Keratinocyte (primary cell): ENCODE data around the gene SMU1. TPM values are rescaled to one million over a fixed set of nuclear protein-coding genes. Genes with fewer than 3 reads are reported as not detected.

Experiments used
- DNase-seq: peaks from one replicate; pipeline ENCODE4 v3.0.0-alpha.2; 2011; ENCODE audit warnings: low read depth, missing footprints, low spot score
- FAIRE-seq: peaks from 2 replicates; lab custom pipeline; 2011; peaks lifted over from hg19 to GRCh38; lab: Jason Lieb, UNC
- H2AFZ ChIP-seq: 2 replicates; pipeline ENCODE4 v1.6.0; 2012; ENCODE audit warnings: low read length, control low read depth, inconsistent platforms; ENCODE audit not compliant: control insufficient read depth
- H3K27ac ChIP-seq: 2 replicates; pipeline ENCODE4 v1.5.1; 2011; ENCODE audit warnings: low read length; ENCODE audit not compliant: control insufficient read depth, insufficient read depth
- H3K27me3 ChIP-seq: 3 replicates; pipeline ENCODE4 v1.6.0; 2011; ENCODE audit warnings: low read length; ENCODE audit not compliant: control insufficient read depth, insufficient read depth; ENCODE audit errors: extremely low read depth
- H3K36me3 ChIP-seq, 2 experiments: 2 replicates in 1 of 2; 3 replicates in 1 of 2; pipeline ENCODE4 v1.5.1; 2011; ENCODE audit warnings: low read length in 2 of 2, mild to moderate bottlenecking in 1 of 2; ENCODE audit not compliant: control insufficient read depth in 2 of 2, insufficient read depth in 2 of 2; ENCODE audit errors: extremely low read depth in 1 of 2
- H3K4me1 ChIP-seq: 3 replicates; pipeline ENCODE4 v1.5.1; 2011; ENCODE audit warnings: low read length; ENCODE audit not compliant: control insufficient read depth, insufficient read depth; ENCODE audit errors: extremely low read depth
- H3K4me2 ChIP-seq: 3 replicates; pipeline ENCODE4 v1.6.0; 2011; ENCODE audit warnings: low read depth, low read length; ENCODE audit not compliant: control insufficient read depth, insufficient read depth; ENCODE audit errors: extremely low read depth
- H3K4me3 ChIP-seq, 3 experiments: fragments of 200-600 bp in 1 of 3; sonication (generic) in 1 of 3; 2 replicates in 2 of 3; 3 replicates in 1 of 3; pipeline ENCODE4 v1.5.1; 2011 to 2016; ENCODE audit warnings: low read length in 3 of 3, mild to moderate bottlenecking in 3 of 3, control low read depth in 2 of 3, inconsistent platforms in 1 of 3, low read depth in 1 of 3, mixed read lengths in 1 of 3, mixed run types in 1 of 3, moderate library complexity in 1 of 3; ENCODE audit not compliant: control insufficient read depth in 2 of 3, insufficient read depth in 2 of 3; ENCODE audit errors: extremely low read depth in 1 of 3
- H3K79me2 ChIP-seq: 2 replicates; pipeline ENCODE4 v1.6.0; 2012; ENCODE audit warnings: low read length; ENCODE audit not compliant: control insufficient read depth, insufficient read depth
- H3K9ac ChIP-seq: 3 replicates; pipeline ENCODE4 v1.6.0; 2011; ENCODE audit warnings: low read length; ENCODE audit not compliant: control insufficient read depth, insufficient read depth; ENCODE audit errors: extremely low read depth
- H3K9me1 ChIP-seq: 3 replicates; pipeline ENCODE4 v1.6.0; 2011; ENCODE audit warnings: low read length; ENCODE audit not compliant: control insufficient read depth, insufficient read depth; ENCODE audit errors: extremely low read depth
- H3K9me3 ChIP-seq: 2 replicates; pipeline ENCODE4 v1.5.1; 2012; ENCODE audit warnings: low read depth, low read length; ENCODE audit not compliant: control insufficient read depth
- H4K20me1 ChIP-seq: 3 replicates; pipeline ENCODE4 v1.6.0; 2011; ENCODE audit warnings: low read length; ENCODE audit not compliant: control insufficient read depth, insufficient read depth; ENCODE audit errors: extremely low read depth
- EZH2 ChIP-seq: IDR thresholded peaks from one replicate; pipeline ENCODE4 v1.6.1; 2012; ENCODE audit warnings: inconsistent platforms, mild to moderate bottlenecking, low read length, moderate library complexity
- dilution Hi-C: fragments of 300-500 bp; cut with MboI; formaldehyde crosslinking; loops from one replicate; pipeline ENCODE4 v1.7.0; 2020; ENCODE audit warnings: low sequenced_read_pairs; ENCODE audit not compliant: extremely low pct_ligation_motif_present
- polyA plus RNA-seq, 5 experiments: library from polyadenylated mRNA; depleted of rRNA in 3 of 5; stranded (reverse) in 3 of 5; stranded (forward) in 1 of 5; unstranded in 1 of 5; fragments of >200 nt; gene quantifications; 1 replicate in 1 of 5; 2 replicates in 3 of 5; 3 replicates in 1 of 5; pipeline versions ENCODE4 v1.2.1 to v1.2.3, GENCODE V29; 2011 to 2012; ENCODE audit warnings: missing spikeins in 2 of 5, low read depth in 1 of 5, low replicate concordance in 1 of 5
- TF ChIP-seq, protein P1 (sequence below), 3 experiments: IDR thresholded peaks in 1 of 3; conservative IDR thresholded peaks in 1 of 3; optimal IDR thresholded peaks in 1 of 3; 2 replicates in 2 of 3; 3 replicates in 1 of 3; pipeline versions ENCODE3 to v1.5.1; 2011; ENCODE audit warnings: low read length in 3 of 3, mild to moderate bottlenecking in 3 of 3, moderate library complexity in 2 of 3, control low read depth in 1 of 3, inconsistent platforms in 1 of 3; ENCODE audit not compliant: insufficient read depth in 2 of 3; ENCODE audit errors: extremely low read depth in 1 of 3

SMU1 gene
- polyA plus RNA-seq, 1 donor (not counting 4 experiments of a cell fraction or from before 2014, with no cell fraction given), result 20.3 TPM

DNA sequence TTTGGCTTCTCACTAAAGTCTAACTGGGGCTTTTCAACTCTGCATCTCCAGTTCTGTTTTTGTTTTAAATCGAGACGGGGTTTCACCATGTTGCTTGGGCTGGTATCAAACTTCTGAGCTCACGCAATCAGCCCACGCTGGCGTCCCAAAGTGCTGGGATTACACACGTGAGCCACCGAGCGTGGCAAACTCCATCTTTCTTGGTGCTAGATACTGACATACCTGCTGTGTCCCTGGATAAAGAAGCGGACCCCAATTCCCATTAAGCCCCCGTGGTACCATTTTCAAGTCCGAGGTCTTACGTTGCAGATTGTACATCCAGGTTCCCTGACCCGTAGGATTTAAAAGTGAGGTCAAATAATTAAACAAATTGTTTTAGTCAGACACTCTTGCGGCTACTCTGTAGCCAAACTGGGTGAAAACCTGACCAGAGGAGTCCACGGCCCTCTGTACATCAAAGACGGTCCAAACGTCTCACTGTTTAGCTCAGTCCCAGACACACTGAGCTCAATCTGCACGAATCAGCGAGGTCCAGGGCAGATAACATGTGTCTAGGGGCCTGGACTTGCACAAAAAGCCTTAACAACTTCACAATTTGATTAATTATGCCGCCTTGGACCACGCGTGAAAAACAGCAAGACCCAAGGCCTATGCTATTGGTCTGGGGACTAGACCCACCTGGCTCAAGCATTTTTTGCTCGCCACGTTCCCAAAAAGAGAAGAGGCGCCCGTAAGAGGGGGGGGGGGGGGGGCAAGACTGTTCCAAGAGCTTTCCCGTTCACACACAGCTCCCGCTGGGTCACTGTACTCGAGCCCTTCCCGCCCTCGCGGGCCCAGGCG lies 52.1 kb downstream of the SMU1 start:
- peaks cover 2% of the 10 kb centered on the region for H4K20me1 ChIP-seq
- peaks cover 46% of the 10 kb centered on the region for H3K4me1 ChIP-seq
- TF ChIP-seq, protein P1, sequence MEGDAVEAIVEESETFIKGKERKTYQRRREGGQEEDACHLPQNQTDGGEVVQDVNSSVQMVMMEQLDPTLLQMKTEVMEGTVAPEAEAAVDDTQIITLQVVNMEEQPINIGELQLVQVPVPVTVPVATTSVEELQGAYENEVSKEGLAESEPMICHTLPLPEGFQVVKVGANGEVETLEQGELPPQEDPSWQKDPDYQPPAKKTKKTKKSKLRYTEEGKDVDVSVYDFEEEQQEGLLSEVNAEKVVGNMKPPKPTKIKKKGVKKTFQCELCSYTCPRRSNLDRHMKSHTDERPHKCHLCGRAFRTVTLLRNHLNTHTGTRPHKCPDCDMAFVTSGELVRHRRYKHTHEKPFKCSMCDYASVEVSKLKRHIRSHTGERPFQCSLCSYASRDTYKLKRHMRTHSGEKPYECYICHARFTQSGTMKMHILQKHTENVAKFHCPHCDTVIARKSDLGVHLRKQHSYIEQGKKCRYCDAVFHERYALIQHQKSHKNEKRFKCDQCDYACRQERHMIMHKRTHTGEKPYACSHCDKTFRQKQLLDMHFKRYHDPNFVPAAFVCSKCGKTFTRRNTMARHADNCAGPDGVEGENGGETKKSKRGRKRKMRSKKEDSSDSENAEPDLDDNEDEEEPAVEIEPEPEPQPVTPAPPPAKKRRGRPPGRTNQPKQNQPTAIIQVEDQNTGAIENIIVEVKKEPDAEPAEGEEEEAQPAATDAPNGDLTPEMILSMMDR (optimal IDR thresholded peaks at IDR 0.05 in 1 of 3, IDR thresholded peaks at IDR 0.05 in 1 of 3, conservative IDR thresholded peaks at IDR 0.05 in 1 of 3; ENCODE audit: extremely low read depth in 1 of 3, insufficient read depth in 2 of 3, low read length in 3 of 3), result no peak
- TF ChIP-seq EZH2, result no peak
- peak overlapping the region; percentile 79 for H2AFZ ChIP-seq
- peak overlapping the region; percentile 100 for H3K4me2 ChIP-seq
- H3K9me3 ChIP-seq, result no peaks in the 10 kb centered on the region
- no peaks in the 10 kb centered on the region for H3K27me3 ChIP-seq
- peak overlapping the region; percentile 93 for H3K27ac ChIP-seq
- FAIRE-seq (no peak), DNase-seq (no peak)
- H3K36me3 ChIP-seq, result peaks cover 7 to 38% of the 10 kb centered on the region in 2 experiments
- peaks cover 95% of the 10 kb centered on the region for H3K79me2 ChIP-seq
- no peaks in the 10 kb centered on the region for H3K9me1 ChIP-seq
- dilution Hi-C loops, result no loop called here
- H3K9ac ChIP-seq, result peak overlapping the region; percentile 97
- peak overlapping the region; percentile 94 to 97 (median 95) for H3K4me3 ChIP-seq

DNA sequence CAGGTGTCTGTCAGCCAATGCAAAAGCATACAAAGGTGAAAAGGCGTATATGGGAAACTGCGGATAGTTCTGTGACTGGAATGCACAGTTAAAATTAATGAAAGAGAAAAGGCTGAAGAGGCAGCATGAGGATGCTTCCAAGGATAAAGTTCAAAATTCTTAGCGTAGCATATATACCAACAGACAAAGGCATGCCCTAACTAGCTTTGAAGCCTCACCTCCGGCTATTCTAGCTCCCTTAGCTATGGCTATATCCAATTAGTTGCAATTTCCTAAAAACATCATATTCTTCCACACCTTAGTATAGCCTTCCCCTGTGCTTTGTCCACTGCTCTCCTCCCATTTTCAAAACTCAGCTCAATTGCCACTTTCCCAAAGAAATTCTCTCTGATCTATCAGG lies 52.8 kb downstream of the SMU1 start:
- Histone ChIP-seq H4K20me1 (peaks cover 2% of the 10 kb centered on the region), H3K79me2 (peaks cover 88% of the 10 kb centered on the region), H3K9ac (peak overlapping the region; percentile 97), H3K9me1 (no peaks in the 10 kb centered on the region), H2AFZ (no peak overlapping the region), H3K36me3 (peaks cover 7 to 34% of the 10 kb centered on the region in 2 experiments), H3K9me3 (no peaks in the 10 kb centered on the region), H3K27ac (peak overlapping the region; percentile 93), H3K4me2 (peak overlapping the region; percentile 100), H3K4me1 (peaks cover 39% of the 10 kb centered on the region), H3K4me3 (peak overlapping the region; percentile 94 to 97 (median 95)), H3K27me3 (no peaks in the 10 kb centered on the region)
- dilution Hi-C loops, result no loop called here
- TF ChIP-seq, protein P1 (optimal IDR thresholded peaks at IDR 0.05 in 1 of 3, IDR thresholded peaks at IDR 0.05 in 1 of 3, conservative IDR thresholded peaks at IDR 0.05 in 1 of 3; ENCODE audit: extremely low read depth in 1 of 3, insufficient read depth in 2 of 3, low read length in 3 of 3), result no peak
- no peak for TF ChIP-seq EZH2
- FAIRE-seq, result no peak
- DNase-seq, result no peak
